SIG-M5 (cell line): ENCODE measurements around the gene ORAI3.

Source experiments
- DNase-seq: peaks from one replicate; lab custom pipeline; 2025; lab: John Stamatoyannopoulos, UW

The ORAI3 gene

DNA sequence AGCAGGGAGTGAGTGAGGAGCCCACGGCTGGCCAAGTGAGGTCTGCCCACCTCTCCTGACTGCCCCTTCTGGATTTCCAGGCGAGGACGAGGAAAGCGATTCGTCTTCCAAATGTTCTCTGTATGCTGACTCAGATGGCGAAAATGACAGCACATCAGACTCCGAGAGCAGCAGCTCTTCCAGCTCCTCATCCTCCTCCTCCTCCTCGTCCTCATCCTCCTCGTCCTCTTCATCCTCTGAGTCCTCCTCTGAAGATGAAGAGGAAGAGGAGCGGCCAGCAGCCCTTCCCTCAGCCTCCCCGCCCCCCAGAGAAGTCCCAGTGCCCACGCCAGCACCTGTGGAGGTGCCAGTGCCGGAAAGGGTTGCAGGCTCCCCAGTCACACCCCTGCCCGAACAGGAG, 22.4 kb downstream of the ORAI3 start:
- DNase-seq = no peak

DNA sequence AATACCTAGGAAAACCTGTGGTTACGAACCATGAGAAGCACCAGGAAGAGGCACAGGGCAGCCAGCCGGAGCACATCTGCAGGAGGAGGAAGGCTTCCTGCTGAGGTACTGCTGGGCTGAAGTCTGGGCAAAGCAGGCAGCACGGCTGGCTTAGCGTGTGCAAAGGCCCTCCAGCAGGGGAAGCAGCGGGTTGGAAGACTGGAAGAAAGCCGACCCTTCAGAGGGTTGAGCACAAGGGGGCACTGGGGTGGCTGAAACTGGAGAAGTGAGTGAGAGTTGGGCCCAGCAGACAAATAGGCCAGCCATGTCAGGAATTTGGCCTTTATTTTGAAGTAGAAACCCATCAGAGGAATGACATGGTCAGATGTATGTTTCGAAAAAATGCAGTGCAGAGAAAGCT, 24.0 kb downstream of the ORAI3 start:
- no peak for DNase-seq

DNA sequence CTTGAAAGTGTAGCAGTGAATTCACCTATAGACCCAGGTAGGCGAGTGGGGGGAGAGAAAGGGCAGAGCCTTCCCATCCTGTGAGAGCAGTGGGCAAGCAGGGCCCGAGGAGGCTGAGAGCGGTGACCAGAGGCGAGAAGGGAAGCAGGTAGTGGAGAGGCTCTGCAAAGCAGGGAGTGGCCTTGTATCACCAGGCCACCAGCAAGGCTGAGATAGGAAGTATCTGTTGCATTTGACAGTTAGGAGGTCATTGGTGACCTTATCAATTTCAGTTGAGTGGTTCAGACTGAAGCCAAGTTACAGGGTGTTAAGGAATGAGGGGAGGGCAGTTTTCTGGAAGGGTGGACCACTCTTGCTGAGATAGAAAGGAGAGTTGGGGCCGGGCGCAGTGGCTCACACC, 25.5 kb downstream of the ORAI3 start:
- no peak for DNase-seq

- no peak for DNase-seq
Measured at GRCh38 chr16:30976486-30976885, 27.6 kb downstream of the ORAI3 start.

- DNase-seq = no peak
Measured at GRCh38 chr16:30977502-30977901, 28.6 kb downstream of the ORAI3 start.

DNA sequence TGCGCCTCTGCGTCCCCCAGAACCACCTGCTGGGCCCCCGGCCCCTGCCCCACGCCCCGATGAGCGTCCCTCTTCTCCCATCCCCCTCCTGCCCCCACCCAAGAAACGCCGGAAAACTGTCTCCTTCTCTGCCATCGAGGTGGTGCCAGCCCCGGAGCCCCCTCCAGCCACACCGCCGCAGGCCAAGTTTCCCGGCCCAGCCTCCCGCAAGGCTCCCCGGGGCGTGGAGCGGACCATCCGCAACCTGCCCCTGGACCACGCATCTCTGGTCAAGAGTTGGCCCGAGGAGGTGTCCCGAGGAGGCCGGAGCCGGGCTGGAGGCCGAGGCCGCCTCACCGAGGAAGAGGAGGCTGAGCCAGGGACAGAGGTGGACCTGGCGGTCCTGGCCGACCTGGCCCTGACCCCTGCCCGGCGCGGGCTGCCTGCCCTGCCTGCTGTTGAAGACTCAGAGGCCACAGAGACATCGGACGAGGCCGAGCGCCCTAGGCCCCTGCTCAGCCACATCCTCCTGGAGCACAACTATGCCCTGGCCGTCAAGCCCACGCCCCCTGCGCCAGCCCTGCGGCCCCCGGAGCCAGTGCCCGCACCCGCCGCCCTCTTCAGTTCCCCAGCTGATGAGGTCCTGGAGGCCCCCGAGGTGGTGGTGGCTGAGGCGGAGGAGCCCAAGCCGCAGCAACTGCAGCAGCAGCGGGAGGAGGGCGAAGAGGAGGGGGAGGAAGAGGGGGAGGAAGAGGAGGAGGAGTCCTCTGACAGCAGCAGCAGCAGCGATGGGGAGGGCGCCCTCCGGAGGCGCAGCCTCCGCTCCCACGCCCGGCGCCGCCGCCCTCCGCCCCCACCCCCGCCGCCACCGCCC, 30.5 kb downstream of the ORAI3 start:
- DNase-seq = no peak

DNA sequence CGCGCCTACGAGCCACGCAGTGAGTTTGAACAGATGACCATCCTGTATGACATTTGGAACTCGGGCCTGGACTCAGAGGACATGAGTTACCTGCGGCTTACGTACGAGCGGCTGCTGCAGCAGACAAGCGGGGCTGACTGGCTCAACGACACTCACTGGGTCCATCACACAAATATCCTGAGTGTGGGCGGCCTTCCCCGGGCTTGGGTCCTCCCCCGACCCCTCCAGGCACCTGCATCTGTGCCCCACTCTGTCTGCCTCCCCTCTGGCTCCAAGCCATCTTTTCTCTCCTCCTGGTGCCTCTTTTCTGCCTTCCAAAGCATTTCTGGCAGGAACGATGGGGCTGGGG, 31.1 kb downstream of the ORAI3 start:
- no peak for DNase-seq

DNA sequence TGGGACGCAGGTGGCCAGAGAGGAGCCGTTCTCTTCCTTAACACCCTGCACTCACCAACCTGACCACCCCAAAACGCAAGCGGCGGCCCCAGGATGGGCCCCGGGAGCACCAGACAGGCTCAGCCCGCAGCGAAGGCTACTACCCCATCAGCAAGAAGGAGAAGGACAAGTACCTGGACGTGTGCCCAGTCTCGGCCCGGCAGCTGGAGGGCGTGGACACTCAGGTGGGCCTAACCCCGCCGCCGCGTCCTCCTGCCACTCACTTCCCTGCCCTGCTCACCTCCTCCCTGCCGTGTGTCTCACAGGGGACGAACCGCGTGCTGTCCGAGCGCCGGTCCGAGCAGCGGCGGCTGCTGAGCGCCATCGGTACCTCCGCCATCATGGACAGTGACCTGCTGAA, 31.6 kb downstream of the ORAI3 start:
- DNase-seq = no peak

DNA sequence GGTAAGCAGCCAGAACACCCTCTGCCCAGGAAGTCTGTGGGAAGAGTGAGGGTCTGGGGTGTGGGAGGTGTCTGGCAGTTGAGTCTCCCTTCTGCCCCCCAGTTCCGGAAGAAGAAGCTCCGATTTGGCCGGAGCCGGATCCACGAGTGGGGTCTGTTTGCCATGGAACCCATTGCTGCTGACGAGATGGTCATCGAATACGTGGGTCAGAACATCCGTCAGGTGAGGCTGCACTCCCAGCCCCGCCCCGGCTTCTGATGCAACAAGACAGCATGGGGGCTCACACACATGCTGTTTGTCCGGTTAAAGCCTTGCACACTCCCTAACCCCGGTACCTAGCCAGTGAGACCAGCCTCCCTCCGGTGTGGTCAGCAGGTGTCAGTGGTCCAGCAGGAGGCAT, 32.1 kb downstream of the ORAI3 start:
- DNase-seq = no peak

- DNase-seq = no peak
Measured at GRCh38 chr16:30982548-30983288, 33.9 kb downstream of the ORAI3 start.

DNA sequence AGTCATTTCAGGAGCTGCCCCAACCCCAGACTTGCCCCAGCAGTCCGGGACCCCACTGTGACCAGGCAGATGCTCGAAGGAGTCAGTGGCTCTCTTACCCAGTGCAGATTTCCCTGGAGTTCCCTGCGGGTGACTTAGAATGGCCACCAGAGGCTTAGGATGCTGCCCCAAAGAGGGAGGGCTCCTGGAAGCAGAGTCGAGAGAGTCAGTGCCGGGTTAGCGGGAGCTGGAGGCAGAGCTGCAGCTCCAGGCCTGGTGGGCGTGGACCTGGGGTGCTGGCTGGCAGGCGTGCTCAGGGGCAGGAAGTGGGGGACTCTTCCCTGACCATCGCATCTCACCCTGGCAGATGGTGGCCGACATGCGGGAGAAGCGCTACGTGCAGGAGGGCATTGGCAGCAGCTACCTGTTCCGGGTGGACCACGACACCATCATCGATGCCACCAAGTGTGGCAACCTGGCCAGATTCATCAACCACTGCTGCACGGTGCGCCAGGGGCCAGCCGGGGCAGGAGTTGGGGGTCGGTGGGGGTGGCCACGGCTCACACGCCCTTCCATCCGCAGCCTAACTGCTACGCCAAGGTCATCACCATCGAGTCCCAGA, 34.5 kb downstream of the ORAI3 start:
- DNase-seq = no peak

- no peak for DNase-seq
Measured at GRCh38 chr16:30983898-30984610, 35.2 kb downstream of the ORAI3 start.

GRCh38 chr16:30984669-30985400, 36.0 kb downstream of the ORAI3 start, which contains the start of gene HSD3B7:
TSS of gene HSD3B7 (plus strand) at chr16:30985207. CDS start at chr16:30985659, 452 bp downstream.
- no peak for DNase-seq

GRCh38 chr16:30985401-30986128, 36.7 kb downstream of the ORAI3 start:
- DNase-seq = no peak

- no peak for DNase-seq
Measured at GRCh38 chr16:30986129-30986991, 37.5 kb downstream of the ORAI3 start.

DNA sequence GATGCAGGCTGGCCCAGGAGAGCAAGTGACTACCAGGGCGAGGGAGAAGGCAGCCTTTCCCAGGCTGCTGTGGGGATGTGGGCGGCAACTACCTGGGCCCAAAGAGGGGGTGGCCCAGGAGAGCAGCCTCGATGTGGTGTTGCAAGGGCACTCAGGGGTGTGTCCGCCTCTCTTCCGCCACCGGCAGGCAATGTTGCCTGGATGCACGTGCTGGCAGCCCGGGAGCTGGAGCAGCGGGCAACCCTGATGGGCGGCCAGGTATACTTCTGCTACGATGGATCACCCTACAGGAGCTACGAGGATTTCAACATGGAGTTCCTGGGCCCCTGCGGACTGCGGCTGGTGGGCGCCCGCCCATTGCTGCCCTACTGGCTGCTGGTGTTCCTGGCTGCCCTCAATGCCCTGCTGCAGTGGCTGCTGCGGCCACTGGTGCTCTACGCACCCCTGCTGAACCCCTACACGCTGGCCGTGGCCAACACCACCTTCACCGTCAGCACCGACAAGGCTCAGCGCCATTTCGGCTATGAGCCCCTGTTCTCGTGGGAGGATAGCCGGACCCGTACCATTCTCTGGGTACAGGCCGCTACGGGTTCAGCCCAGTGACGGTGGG, 38.8 kb downstream of the ORAI3 start:
- no peak for DNase-seq

GRCh38 chr16:30989469-30990047, 40.7 kb downstream of the ORAI3 start:
- DNase-seq = no peak

- no peak for DNase-seq
Measured at GRCh38 chr16:30990105-30990504, 41.2 kb downstream of the ORAI3 start.

GRCh38 chr16:30991052-30991451, 42.2 kb downstream of the ORAI3 start:
- no peak for DNase-seq
